Measurements from ENCODE around the gene TCF7.

TCF7 gene

DNA sequence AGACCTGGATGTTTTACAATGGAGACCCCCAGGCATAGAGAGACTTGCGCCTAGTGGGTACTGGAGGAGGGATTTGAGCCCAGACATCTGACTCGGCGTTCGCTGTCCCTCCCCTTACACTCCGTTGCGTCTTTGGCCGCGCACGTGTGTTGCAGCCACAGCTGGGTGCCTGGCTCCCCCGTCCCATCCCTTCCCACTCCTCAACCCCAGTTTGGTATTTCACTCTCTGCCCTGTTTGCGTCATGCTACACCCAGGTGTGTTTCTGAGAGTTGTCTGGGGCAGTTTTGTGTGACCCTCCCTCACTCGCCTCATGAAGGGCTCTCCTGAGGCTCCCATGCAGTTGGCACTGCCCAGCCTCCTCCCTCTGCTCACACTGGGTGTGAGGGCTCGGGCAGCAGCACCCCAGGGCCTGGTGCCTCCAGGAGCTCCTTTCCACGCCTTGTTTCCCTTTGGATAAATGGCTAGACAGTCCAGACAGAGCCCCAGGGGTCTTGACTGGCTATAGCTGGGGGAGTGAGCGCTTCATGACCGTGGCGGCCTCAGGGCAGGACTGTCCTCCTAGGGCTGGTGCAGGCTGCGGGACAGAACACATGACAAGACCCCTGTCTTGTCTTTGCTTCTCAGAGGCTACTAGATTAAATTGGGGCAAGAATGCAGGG, 13.6 kb downstream of the TCF7 start:
- Histone ChIP-seq H3K4me3 (ENCODE audit: low read depth in 1 of 2, low read length in 2 of 2) (no peak overlapping the region), H3K27me3 (ENCODE audit: low read depth, low read length) (no peaks in the 10 kb centered on the region), H3K4me1 (ENCODE audit: control insufficient read depth in 1 of 2, insufficient read depth in 2 of 2, low read length in 2 of 2) (peaks cover 0 to 23% of the 10 kb centered on the region in 2 donors), H3K36me3 (ENCODE audit: control insufficient read depth in 1 of 2, insufficient read depth in 2 of 2, low read length in 2 of 2) (peaks cover 8 to 16% of the 10 kb centered on the region in 2 donors), H3K27ac (ENCODE audit: low read length) (no peak overlapping the region), H3K9me3 (ENCODE audit: control insufficient read depth in 1 of 2, low read length in 2 of 2) (no peaks in the 10 kb centered on the region)

DNA sequence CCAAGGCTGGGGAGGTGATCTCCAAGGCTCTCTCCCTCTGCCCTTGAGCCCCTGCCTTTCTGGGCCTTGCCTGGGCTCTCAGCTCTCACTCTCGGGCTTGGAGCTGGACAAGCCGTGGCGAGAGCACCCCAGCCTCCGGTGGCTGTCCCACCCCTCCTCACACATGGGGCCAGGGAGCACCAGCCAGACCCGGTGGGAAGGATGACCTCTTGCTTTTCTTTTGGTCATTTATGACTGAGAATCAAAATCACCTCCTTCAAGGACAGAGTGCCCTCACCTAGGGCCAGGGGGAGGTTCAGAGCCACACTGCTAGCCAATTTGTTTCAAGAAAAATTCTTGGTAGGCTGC, 14.1 kb downstream of the TCF7 start:
- no peak overlapping the region for H3K27ac ChIP-seq (ENCODE audit: low read length)
- H3K27me3 ChIP-seq (ENCODE audit: low read depth, low read length), result no peaks in the 10 kb centered on the region
- H3K9me3 ChIP-seq (ENCODE audit: control insufficient read depth in 1 of 2, low read length in 2 of 2), result no peaks in the 10 kb centered on the region
- H3K36me3 ChIP-seq (ENCODE audit: control insufficient read depth in 1 of 2, insufficient read depth in 2 of 2, low read length in 2 of 2), result peaks cover 8 to 16% of the 10 kb centered on the region in 2 donors
- no peak overlapping the region for H3K4me3 ChIP-seq (ENCODE audit: low read depth in 1 of 2, low read length in 2 of 2)
- H3K4me1 ChIP-seq (ENCODE audit: control insufficient read depth in 1 of 2, insufficient read depth in 2 of 2, low read length in 2 of 2), result peaks cover 0 to 23% of the 10 kb centered on the region in 2 donors

DNA sequence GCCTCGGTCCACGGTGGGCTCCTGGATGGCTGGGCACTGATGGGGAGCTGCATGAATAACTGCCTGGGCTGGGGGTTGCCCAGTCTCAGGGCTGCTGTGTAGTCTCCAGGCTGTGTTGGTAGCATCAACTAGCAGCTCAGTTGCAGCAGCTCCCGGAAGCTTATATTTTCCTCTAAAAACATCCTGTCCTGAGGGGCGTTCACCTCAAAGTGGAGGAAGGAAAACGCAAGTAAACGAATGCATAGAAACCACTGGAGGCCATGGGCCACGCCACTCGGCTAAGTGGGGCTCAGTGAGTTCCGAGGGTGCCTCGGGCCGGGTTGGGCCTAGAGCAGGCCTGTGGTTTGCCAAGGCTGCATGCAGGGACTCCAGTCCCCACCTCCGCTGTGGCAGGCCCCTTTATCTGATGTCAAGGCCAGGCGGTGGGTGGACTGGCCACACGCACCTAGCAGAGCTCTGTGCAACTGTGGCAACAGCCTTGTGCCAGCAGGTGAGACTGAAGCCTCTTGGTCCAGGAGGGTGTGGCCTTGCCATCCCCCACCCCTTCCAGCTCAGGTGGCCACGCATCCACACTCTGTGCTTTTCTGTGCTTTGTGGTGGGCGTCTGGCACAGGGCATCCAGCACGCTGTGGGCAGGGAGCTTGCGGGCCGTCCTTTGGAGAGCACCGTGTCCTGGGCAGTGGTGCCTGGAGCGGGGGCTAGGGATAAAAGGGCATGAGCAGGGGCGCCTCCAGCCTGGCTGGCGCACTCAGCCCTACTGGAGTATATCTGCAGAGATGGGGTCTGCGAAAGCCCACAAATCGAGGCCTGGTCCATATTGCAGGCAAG, 15.1 kb downstream of the TCF7 start:
- Histone ChIP-seq H3K4me1 (ENCODE audit: control insufficient read depth in 1 of 2, insufficient read depth in 2 of 2, low read length in 2 of 2) (peaks cover 0 to 18% of the 10 kb centered on the region in 2 donors), H3K27me3 (ENCODE audit: low read depth, low read length) (no peaks in the 10 kb centered on the region), H3K4me3 (ENCODE audit: low read depth in 1 of 2, low read length in 2 of 2) (no peak overlapping the region), H3K9me3 (ENCODE audit: control insufficient read depth in 1 of 2, low read length in 2 of 2) (no peaks in the 10 kb centered on the region), H3K27ac (ENCODE audit: low read length) (no peak overlapping the region), H3K36me3 (ENCODE audit: control insufficient read depth in 1 of 2, insufficient read depth in 2 of 2, low read length in 2 of 2) (peaks cover 8 to 16% of the 10 kb centered on the region in 2 donors)

DNA sequence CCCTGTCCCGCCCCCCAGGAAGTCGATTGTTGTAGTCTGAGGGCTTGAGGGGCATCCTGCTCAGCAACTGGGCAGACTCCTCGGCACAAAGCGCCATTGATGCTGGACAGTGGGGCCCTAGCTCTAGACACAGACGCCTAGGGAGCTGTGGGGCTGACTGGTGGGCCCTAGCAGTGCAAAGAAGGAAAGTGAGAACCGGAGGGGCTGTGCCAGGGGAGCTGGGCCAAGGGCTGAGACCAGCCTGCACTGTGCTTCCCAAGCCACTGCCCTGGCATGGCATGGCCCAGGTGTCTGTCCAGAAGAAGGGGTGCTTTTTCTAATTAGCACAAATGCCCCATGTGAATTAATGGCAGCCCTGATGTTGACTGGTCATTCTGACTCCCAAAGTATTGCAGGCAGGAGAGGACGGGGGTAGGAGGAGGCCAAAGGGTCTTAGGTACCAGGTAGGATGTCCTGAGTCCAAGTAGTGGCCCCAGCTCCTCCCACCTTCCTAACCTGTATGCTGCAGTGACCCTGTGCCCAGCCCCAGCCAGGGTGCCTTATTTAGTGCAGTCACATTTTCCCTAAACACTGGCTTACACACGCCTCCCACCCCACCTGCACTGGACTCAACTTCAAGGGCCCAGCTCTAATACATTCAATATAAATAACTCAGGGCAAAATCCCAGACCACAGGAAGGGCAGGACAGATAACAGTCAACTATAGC, 15.9 kb downstream of the TCF7 start:
- Histone ChIP-seq H3K36me3 (ENCODE audit: control insufficient read depth in 1 of 2, insufficient read depth in 2 of 2, low read length in 2 of 2) (peaks cover 8 to 17% of the 10 kb centered on the region in 2 donors), H3K27ac (ENCODE audit: low read length) (no peak overlapping the region), H3K27me3 (ENCODE audit: low read depth, low read length) (no peaks in the 10 kb centered on the region), H3K9me3 (ENCODE audit: control insufficient read depth in 1 of 2, low read length in 2 of 2) (no peaks in the 10 kb centered on the region), H3K4me1 (ENCODE audit: control insufficient read depth in 1 of 2, insufficient read depth in 2 of 2, low read length in 2 of 2) (peaks cover 0 to 11% of the 10 kb centered on the region in 2 donors), H3K4me3 (ENCODE audit: low read depth in 1 of 2, low read length in 2 of 2) (no peak overlapping the region)

DNA sequence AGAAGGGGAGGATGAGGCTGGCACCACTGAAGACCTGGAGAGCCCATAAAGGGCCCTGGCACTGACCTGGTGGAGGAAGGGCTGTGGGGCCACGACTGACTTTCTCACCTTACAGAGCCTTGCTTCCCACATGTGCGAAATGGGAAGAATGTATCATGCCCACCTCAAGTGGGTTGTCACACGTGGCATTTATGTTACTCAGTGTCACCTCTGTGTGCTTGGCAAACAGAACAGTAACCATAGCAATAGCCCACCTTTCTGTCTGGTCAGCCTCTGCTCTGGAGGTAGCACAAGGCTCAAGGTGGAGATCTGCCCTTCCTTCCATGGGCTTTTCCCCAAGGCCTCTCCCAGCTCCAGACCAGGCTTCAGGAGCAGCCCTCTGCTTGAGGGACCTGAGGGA, 16.7 kb downstream of the TCF7 start:
- no peak overlapping the region for H3K27ac ChIP-seq (ENCODE audit: low read length)
- H3K4me1 ChIP-seq (ENCODE audit: control insufficient read depth in 1 of 2, insufficient read depth in 2 of 2, low read length in 2 of 2), result peaks cover 0 to 8% of the 10 kb centered on the region in 2 donors
- peaks cover 11 to 23% of the 10 kb centered on the region in 2 donors for H3K36me3 ChIP-seq (ENCODE audit: control insufficient read depth in 1 of 2, insufficient read depth in 2 of 2, low read length in 2 of 2)

DNA sequence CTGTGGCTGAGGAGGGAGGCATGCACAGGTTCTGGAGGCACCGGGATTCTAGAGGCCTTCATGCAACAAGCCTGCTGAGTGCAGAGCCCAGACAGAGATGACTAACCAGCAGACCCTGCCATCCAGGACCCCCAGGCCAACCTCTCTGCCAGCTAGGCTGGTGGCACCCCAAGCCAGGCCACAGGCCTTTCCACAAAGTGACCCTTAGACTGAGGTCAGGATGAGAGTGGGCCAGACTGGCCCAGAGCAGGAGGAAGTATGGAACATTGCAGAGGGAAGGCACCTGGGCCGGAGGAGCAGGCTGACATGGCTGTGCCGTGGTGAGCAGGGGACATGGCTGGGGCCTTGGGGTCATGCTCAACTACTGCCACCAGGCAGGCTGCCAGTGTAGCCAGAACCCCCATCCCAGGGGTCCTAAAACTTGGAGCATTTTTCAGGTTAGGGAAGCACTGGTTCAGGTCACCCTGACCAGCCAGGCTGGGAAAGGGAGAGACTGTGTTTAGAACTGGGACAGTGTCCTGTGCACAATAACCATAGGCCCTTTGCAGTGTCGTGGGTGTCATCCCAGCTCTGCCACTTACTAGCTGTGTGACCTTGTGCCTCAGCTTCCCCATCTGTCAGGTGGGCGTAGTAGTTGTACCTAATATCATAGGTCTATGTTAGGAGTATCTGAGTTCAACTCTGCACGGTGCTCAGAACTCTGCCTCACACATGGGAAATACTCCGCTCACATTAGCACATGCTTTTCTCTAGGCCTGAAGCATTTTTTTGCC, 17.3 kb downstream of the TCF7 start:
- no peak overlapping the region for H3K27ac ChIP-seq (ENCODE audit: low read length)
- peaks cover 0 to 8% of the 10 kb centered on the region in 2 donors for H3K4me1 ChIP-seq (ENCODE audit: control insufficient read depth in 1 of 2, insufficient read depth in 2 of 2, low read length in 2 of 2)
- H3K27me3 ChIP-seq (ENCODE audit: low read depth, low read length), result no peaks in the 10 kb centered on the region
- peaks cover 17 to 28% of the 10 kb centered on the region in 2 donors for H3K36me3 ChIP-seq (ENCODE audit: control insufficient read depth in 1 of 2, insufficient read depth in 2 of 2, low read length in 2 of 2)
- no peaks in the 10 kb centered on the region for H3K9me3 ChIP-seq (ENCODE audit: control insufficient read depth in 1 of 2, low read length in 2 of 2)
- H3K4me3 ChIP-seq (ENCODE audit: low read depth in 1 of 2, low read length in 2 of 2), result no peak overlapping the region

More for the DNA sequence above, 16.7 kb downstream of the TCF7 start:
- Histone ChIP-seq H3K27me3 (ENCODE audit: low read depth, low read length) (no peaks in the 10 kb centered on the region), H3K9me3 (ENCODE audit: control insufficient read depth in 1 of 2, low read length in 2 of 2) (no peaks in the 10 kb centered on the region), H3K4me3 (ENCODE audit: low read depth in 1 of 2, low read length in 2 of 2) (no peak overlapping the region)

DNA sequence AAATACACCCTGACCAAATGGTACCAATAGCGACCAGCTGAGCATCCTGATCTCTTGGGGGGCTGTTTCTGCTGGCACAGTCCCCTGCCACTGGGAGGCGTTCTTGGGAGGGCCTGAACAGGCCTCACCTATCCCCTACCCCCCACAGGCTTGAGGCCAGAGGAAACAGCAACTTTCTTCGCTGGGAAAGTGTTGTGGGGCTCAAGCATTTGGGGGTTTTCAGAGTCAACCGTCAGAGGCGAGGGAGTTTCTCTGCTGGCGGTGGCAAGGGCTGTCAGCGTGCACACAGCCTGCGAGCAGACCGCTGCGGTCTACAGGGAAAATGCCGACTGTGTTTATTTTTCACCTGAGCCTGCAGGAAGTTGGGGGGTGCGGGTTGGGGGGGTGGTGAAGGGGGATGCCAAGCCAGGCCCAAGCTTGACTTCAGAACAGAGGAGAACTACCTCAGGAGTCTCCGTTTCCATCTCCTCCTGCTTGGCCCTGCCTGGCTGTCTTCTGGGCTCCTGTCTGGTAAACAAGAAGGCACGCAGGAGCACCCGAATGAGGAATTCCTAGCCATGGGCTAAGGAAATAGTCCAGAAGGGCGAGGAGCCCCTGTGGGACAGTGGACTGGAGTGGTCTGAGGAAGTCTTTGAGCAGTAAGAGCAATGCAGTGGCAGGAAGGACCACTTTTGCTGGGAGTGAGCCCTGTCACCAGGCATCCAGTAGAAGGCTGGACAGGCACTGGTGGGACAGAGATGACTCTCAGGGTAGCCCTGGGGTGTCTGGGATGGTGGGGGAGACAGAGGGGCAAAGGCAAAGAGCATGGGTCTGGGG, 18.1 kb downstream of the TCF7 start:
- Histone ChIP-seq H3K27me3 (ENCODE audit: low read depth, low read length) (no peaks in the 10 kb centered on the region), H3K9me3 (ENCODE audit: control insufficient read depth in 1 of 2, low read length in 2 of 2) (no peaks in the 10 kb centered on the region), H3K4me1 (ENCODE audit: control insufficient read depth in 1 of 2, insufficient read depth in 2 of 2, low read length in 2 of 2) (peaks cover 0 to 8% of the 10 kb centered on the region in 2 donors), H3K36me3 (ENCODE audit: control insufficient read depth in 1 of 2, insufficient read depth in 2 of 2, low read length in 2 of 2) (peaks cover 18 to 29% of the 10 kb centered on the region in 2 donors), H3K27ac (ENCODE audit: low read length) (no peak overlapping the region), H3K4me3 (ENCODE audit: low read depth in 1 of 2, low read length in 2 of 2) (no peak overlapping the region)

DNA sequence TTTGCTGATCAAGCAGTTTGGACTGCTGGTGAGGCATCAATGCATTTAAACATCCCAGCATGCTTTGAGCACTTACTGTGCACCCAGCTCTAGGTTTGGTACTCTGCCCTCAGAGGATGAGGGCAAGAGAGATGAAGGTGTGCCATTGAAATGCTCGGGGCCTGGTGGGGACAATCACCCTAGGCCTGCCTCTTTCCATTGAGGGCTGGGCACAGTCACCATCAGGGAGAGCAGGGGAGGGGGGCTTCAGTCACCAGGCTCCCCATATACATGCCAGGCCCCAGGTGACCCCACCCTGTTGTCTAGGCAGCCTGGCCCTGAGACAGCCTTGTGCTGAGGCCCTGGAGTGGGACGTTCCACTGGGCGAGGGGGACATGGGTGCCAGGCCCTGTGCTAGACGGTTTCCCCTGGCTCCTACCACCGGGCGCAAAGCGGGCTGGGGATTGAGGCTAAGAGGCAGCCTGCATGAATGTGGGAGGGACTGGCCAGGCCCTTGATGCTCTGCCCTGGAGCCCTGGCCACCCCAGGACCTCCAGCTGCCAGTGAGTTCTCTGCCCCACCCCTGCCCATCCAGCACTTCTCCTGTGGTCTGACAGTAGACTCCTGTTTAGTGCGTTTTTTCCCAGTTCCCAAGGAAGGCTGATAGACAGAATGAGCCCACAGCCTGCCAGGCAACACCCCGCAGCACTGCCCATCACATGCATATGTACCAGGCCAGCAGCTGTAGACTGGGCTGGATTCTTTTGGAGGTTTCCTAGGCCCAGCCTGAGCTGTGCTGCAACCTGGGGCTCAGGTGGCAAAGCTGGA, 18.9 kb downstream of the TCF7 start:
- Histone ChIP-seq H3K4me3 (ENCODE audit: low read depth in 1 of 2, low read length in 2 of 2) (no peak overlapping the region), H3K36me3 (ENCODE audit: control insufficient read depth in 1 of 2, insufficient read depth in 2 of 2, low read length in 2 of 2) (peaks cover 18 to 29% of the 10 kb centered on the region in 2 donors), H3K27me3 (ENCODE audit: low read depth, low read length) (no peaks in the 10 kb centered on the region), H3K27ac (ENCODE audit: low read length) (no peak overlapping the region), H3K4me1 (ENCODE audit: control insufficient read depth in 1 of 2, insufficient read depth in 2 of 2, low read length in 2 of 2) (peaks cover 0 to 8% of the 10 kb centered on the region in 2 donors), H3K9me3 (ENCODE audit: control insufficient read depth in 1 of 2, low read length in 2 of 2) (no peaks in the 10 kb centered on the region)

DNA sequence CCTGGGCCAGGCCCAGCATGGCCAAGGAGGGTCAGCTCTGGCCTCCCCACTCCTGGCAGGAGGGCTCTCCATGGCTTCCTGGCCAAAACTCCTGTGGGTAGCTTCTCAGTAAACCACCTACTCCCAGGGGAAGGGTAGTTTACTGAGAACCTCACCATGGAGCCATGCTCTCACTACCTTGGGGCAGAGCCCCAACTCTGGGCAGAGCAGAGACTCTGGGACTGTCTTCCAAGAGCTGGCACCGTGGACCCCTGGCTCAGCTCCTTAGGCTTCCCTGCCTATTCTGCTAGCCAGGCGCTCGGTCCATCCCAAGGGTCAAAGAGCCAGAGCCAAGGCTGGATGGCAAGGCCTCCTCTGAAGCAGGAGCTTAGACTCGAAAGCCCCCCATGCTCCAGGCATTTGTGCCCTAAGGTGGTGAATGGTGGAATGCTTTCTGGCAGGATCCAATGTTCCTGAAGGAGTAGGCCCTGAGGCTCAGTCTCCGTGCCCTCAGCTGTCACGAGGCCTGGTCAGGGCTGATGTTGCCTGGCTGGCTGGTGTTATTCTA, 19.6 kb downstream of the TCF7 start:
- H3K4me3 ChIP-seq (ENCODE audit: low read depth in 1 of 2, low read length in 2 of 2), result no peak overlapping the region
- no peaks in the 10 kb centered on the region for H3K27me3 ChIP-seq (ENCODE audit: low read depth, low read length)
- H3K4me1 ChIP-seq (ENCODE audit: control insufficient read depth in 1 of 2, insufficient read depth in 2 of 2, low read length in 2 of 2), result peaks cover 0 to 8% of the 10 kb centered on the region in 2 donors
- peaks cover 19 to 25% of the 10 kb centered on the region in 2 donors for H3K36me3 ChIP-seq (ENCODE audit: control insufficient read depth in 1 of 2, insufficient read depth in 2 of 2, low read length in 2 of 2)
- no peak overlapping the region for H3K27ac ChIP-seq (ENCODE audit: low read length)
- H3K9me3 ChIP-seq (ENCODE audit: control insufficient read depth in 1 of 2, low read length in 2 of 2), result no peaks in the 10 kb centered on the region
